GM11168 (cell line): ENCODE results near the gene FRAT1.
"Not testable (repeated sequence)": the region's sequence is repeated elsewhere in the genome, so short reads cannot be mapped to it uniquely, and the experiment has no call there.

ENCODE experiments used
- in situ Hi-C: fragments of 300-500 bp; cut with MboI; formaldehyde crosslinking; loops from one replicate; pipeline ENCODE4 v1.12.0; 2022; ENCODE audit warnings: low sequenced_read_pairs; ENCODE audit not compliant: unreplicated experiment

The FRAT1 gene

GRCh38 chr10:97318772-97319651, at the start of gene FRAT1:
TSS of gene FRAT1 (plus strand) at chr10:97319271. CDS start at chr10:97319454, 183 bp downstream.
- in situ Hi-C loops: no loop called here

GRCh38 chr10:97270523-97271154, 48.4 kb upstream of the FRAT1 start:
- in situ Hi-C loops: no loop called here

- in situ Hi-C loops: no loop called here
Observed at GRCh38 chr10:97273700-97274099, 45.4 kb upstream of the FRAT1 start.

DNA sequence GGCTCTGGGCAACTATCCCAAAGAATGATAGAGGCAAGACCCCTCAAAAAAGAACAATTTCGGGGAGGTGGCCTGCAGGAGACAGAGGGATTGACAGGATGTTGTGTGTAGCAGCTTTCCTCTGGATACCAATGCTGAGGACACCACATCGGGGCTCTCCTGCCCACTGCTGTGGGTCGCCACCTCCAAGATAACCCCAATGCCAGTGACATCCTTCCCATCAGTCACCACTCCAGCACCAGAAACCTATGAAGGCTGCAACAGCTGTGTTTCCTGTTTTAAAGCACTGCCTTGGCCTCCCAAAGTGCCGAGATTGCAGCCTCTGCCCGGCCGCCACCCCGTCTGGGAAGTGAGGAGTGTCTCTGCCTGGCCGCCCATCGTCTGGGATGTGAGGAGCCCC, 44.2 kb upstream of the FRAT1 start:
- in situ Hi-C loops: no loop called here

DNA sequence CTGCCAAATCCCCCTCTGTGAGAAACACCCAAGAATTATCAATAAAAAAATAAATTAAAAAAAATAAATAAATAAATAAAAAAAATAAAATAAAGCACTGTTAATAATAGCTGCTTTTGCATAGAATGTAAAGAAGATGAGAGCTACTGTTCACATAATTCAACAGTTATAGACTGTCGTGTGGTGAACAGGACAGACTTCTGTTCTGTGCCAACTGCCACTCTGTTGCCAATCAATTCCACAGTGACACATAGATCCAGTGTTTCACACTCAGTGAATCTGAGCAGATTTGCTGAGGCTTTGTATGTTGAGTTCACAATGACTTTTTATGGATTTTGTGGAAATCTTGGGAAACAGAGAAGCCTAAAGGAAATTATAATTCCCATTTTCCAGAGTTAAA, 41.5 kb upstream of the FRAT1 start:
- in situ Hi-C loops: no loop called here

DNA sequence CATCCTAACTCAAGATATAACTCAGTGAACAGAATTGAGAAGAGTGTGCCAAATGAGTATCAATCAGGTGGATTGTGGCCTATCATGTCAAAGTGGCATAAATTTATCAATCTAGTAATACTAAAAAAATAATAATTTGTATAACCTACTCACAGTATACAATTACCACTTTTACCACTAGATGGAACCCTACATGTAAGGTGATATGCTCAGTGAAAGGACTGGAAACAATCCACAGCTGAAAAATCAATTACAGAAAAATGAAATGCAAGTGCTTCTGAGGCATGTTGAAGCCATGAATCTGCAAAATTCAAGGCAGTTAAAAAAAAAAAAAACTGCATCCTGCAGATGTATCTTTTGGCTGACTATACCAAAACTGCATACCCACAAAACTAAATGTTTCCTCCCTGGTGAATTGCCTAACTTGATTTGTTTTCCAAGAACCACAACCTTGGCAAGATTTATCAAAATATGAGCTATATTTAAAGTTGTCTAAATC, 40.5 kb upstream of the FRAT1 start:
- in situ Hi-C loops: no loop called here

DNA sequence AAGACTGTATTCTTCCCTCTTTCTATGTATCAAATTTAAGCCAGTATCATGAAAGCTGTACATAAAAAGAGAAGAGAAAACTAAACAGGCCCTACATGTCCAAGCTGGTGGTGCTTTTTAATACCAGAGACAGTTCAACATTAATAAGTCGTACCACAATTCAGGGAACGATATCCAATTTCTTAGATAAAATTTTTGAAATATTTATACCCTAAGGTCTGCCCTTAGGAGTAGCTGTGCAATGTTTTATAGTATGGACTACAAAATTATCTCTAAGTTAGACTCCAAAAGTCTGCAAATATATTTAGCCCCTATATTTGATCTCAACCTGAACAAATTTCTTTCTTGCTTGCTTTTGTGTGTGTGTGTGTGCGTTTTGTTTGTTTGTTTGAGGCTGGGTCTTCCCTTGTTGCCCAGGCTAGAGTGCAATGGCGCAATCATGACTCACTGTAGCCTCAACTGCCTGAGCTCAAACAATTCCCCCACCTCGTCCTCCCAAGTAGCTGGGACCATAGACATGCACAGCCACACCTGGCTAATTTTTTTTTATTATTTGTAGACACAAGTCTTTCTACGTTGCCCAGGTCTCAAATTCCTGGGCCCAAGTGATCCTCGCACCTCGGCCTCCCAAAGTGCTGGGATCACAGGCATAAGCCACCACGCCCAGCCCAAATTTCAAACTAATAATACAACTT, 39.8 kb upstream of the FRAT1 start:
- in situ Hi-C loops: no loop called here

DNA sequence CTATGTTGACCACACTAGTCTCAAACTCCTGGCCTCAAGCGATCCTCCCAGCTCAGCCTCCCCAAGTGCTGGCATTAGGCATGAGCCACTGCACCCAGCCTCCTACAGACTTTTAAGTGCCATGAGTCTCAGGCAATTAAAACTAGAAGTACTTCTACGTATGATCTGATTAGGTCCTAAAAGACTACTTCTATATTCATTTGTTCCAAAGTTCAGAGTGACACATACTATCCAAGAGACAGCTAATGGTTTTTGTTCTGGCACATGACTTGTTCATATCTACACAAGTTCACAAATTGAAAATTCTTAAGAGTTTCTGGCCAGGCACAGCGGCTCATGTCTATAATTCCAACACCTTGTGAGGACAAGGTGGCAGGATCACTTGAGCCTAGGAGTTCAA, 38.3 kb upstream of the FRAT1 start:
- in situ Hi-C loops: no loop called here

DNA sequence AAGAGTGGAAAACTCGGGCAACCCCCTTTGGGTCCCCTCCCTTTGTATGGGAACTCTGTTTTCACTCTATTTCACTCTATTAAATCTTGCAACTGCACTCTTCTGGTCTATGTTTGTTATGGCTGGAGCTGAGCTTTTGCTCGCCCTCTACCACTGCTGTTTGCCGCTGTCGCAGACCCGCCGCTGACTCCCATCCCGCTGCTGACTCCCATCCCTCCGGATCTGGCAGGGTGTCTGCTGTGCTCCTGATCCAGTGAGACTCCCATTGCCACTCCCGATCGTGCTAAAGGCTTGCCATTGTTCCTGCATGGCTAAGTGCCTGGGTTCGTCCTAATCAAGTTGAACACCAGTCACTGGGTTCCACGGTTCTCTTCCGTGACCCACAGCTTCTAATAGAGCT, 29.0 kb upstream of the FRAT1 start:
- in situ Hi-C loops: not testable (repeated sequence)

DNA sequence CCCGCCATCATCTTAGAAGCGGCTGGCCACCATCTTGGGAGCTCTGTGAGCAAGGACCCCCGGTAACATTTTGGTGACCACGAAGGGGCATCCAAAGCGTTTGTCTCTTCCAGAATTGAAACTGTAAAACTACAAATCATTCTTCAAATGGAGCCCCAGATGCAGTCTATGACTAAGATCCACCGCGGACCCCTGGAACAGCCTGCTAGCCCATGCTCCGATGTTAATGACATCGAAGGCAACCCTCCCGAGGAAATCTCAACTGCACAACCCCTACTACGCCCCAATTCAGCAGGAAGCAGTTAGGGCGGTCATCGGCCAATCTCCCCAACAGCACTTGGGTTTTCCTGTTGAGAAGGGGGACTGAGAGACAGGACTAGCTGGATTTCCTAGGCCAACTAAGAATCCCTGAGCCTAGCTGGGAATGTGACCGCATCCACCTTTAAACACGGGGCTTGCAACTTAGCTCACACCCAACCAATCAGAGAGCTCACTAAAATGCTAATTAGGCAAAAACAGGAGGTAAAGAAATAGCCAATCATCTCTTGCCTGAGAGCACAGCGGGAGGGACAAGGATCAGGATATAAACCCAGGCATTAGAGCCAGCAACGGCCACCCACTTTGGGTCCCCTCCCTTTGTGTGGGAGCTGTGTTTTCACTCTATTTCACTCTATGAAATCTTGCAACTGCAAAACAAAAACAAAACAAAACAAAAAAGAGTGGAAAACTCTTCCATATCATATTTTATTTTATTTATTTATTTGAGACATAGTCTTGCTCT, 28.3 kb upstream of the FRAT1 start:
- in situ Hi-C loops: not testable (repeated sequence)

DNA sequence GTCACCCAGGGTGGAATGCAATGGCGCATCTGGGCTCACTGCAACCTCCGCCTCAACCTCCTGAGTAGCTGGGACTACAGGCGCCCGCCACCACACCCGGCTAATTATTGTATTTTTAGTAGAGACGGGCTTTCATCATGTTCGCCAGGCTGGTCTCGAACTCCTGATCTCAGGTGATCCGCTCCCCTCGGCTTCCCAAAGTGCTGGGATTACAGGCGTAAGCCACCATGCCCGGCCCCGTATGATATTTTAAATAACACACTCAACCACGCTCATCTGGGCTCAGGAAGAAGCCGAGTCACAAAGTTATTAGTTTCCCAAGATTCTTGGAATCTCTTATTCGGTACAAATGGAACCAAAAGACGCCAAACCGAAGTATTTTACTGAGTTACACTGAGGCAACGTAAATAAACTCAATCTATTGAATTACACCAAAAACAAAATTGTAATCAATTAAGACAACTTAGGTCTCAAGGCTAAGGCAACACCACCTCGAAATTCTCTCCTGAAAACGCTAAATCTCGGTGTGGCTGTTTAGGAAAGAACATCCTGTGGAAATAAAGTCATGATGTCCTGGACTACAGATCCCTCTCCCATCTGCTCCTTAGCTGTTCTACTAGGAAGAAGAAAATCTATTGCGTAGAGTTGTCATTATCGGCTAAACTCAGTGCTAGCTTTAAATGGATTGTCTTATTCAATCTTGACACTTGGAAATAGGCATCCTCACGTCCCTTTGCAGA, 27.5 kb upstream of the FRAT1 start:
- in situ Hi-C loops: no loop called here

DNA sequence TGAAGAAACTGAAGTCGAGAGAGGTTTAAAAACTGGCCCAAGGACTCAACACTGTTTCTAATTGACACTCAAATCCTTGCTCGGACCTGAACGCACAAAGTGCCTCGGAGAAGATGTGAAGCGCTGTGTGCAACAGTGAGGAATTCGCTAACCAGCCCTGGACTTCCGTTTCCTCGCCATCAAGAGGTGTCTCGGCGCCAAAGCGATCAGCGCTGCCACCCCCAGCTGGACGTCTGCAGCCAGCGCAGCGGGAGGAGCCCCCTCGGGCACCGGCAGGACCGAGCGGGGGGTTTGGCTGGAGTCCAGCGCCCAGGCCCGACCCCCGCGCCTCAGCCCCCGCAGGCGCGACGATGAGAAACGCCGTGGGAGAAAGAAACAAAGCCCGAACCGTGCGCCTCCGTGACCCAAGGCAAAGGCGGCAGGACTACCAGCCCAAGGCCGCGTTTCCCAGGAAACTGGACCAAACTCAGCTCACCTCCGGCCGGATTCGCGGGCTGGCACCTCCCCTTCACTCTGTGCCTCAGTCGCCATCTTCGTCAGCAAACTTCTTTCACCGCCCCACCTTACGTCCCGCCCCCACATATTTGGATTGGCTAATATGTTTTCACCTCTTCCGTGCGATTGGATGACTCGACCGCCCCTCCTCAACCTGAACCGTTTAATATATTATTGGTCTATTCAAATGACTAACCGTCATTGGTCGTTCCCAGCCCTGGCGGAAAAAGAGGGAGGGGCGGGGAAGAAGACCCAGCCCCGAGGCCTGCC, 26.8 kb upstream of the FRAT1 start, which contains the start of gene ARHGAP19:
TSS of gene ARHGAP19 (minus strand) at position 541 of the 765 bp plus-strand sequence. CDS start at position 531, 10 bp downstream.
- in situ Hi-C loops: no loop called here

DNA sequence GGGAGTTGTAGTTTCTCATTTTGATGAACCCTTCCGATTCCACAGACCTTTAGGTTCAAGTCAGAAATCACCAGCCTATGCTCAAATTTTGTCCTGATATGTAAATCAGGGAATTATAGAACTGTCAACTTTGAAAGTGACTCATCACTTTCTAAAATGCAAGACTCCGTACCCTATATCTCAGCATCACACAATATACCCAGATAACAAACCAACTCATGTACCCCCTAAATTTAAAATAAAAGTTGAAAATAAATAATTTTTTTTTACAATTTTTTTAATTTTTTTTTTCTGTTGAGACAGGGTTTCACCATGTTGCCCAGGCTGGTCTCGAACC, 26.2 kb upstream of the FRAT1 start:
- in situ Hi-C loops: no loop called here

- in situ Hi-C loops: no loop called here
Observed at GRCh38 chr10:97297556-97298222, 21.4 kb upstream of the FRAT1 start.

GRCh38 chr10:97298223-97298571, 20.9 kb upstream of the FRAT1 start:
- in situ Hi-C loops: no loop called here

- in situ Hi-C loops: no loop called here
Observed at GRCh38 chr10:97300980-97301379, 18.1 kb upstream of the FRAT1 start.

DNA sequence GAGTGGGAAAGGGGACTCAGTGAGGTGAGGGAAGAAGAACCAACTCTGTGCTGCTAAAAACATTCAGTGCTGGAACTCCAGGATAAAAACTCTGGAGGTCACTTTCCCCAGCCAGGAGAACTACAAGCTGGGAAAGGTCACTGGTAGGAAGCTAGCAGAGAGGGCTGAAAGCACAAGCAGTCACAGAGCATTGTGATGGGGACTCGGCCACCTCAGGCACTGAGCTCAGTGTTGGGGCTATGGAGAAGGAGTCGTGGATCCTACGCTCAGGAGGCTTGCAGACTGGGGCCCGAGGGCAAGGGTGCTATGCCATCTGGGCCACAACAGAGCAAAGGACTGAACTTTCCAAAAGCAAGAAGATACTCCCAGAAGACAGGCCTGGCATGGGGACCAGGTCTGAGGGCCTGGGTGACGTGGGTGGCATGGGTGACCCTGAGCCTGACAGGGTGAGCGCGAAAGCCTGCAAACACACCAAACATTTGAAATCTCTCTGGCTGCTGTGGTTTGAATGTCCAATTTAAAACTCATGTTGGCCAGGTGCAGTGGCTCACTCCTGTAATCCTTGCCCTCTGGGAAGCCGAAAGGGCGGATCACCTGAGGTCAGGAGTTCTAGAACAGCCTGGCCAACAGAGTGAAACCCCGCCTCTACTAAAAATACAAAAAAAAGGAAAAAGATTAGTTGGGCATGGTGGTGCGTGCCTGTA, 16.8 kb upstream of the FRAT1 start:
- in situ Hi-C loops: no loop called here

DNA sequence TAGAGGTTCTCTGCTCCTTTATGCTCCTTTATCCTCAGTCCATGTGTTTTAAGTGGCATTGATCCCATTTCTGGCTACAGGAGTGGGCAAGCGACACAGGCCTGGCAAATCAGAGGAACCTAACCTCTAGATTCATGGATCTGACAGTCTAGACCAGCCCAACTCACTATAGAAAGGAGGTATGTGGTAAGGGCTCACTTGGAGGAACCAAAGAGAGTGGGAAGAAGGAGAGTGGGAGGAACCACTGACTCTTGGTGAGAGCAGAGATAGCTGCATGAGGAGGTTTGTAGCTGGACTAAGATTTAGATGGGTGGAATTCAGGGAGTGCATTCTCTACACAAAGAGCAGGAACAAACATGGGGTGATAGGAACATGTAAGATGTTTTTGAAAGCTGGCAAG, 11.6 kb upstream of the FRAT1 start:
- in situ Hi-C loops: no loop called here
